ENCODE results near the gene PPP1R27. TPM values are rescaled to one million over a fixed set of nuclear protein-coding genes. Genes with fewer than 3 reads are reported as not detected.
"Not testable (repeated sequence)": the region's sequence is repeated elsewhere in the genome, so short reads cannot be mapped to it uniquely, and the experiment has no call there.

PPP1R27 gene
- polyA plus RNA-seq, 3 donors, result 0.15 to 0.58 TPM; not detected in 1

DNA sequence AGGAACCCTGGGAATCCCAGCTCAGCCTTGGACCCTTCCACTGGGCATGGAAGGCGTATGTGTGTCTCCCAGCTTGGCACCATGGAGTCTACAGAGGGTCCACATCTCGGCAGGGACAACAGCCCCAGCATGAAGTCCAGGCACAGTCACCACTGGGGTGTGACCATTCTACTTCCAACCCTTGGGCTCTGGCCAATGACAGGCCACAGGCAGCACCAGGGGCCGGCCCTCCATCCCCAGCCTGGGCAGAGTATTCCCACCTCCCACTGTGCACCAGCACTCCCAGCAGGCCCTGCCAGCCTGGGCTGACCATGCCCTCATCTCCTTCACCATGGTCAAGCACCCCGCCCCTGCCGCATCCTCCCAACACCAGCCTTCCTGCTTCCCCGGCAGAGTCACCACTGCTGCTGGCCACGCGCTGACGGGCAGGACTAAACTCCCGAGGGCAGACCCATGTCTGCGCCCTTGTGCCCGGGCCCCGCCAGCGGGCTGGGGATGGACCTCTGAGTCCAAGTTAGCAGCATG, 9.5 kb upstream of the PPP1R27 start:
- 80 to 89% (median 88%) methylated on average over 14 of the region's 14 CpGs for WGBS, 3 donors
- H3K27ac ChIP-seq (ENCODE audit: low read depth, low read length), result no peak overlapping the region

GRCh38 chr17:81843713-81844326, 9.0 kb upstream of the PPP1R27 start:
- 82 to 85% (median 85%) methylated on average over 30 of the region's 30 CpGs for WGBS, 3 donors
- no peak overlapping the region for H3K27ac ChIP-seq (ENCODE audit: low read depth, low read length)

DNA sequence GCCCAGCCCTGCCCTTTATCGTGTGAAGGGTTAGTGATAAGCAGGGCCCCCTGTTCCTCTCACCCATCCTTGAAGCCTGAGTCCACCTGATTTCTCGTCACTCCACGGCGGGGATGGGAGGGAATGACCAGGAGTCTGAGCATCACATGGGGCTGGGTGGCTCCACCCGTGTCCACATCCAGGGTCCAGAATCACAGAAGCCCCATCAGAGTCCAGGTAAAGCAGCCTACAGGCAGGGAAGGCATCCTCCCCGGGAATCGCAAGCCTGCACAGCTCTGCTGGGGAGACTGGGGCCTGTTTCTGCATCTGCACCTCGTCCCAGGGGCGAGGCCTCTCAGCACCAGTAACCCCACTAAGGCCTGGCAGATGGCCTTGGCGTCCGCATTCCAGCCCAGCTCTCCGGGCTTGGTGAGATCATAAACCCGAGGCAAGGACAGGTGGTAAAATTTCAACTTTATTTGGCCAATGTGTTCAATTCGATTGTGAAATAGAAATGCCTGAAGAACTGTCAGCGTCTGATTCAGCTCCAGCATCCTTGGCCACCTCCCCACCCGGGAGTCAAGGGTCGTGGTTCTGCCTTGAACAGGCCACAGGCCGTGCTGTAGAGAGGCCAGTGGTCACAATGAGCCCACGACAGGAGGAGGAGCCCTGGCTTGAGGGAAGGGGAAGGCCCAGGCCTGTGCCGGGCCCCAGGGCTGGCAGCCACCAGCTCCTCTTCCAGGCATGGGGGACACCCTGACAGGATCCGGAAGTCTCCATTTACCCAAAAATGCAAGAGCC, 8.1 kb upstream of the PPP1R27 start:
- H3K27ac ChIP-seq (ENCODE audit: low read depth, low read length), result no peak overlapping the region
- 44 to 66% (median 61%) methylated on average over 21 of the region's 21 CpGs for WGBS, 3 donors

GRCh38 chr17:81842378-81842724, 7.5 kb upstream of the PPP1R27 start:
- 82 to 93% (median 89%) methylated on average over 11 of the region's 11 CpGs for WGBS, 3 donors
- no peak overlapping the region for H3K27ac ChIP-seq (ENCODE audit: low read depth, low read length)

- 58 to 79% (median 75%) methylated on average over 14 to 15 of the region's 15 CpGs for WGBS, 3 donors
- H3K27ac ChIP-seq (ENCODE audit: low read depth, low read length), result no peak overlapping the region
Measured at GRCh38 chr17:81841866-81842265, 7.0 kb upstream of the PPP1R27 start.

DNA sequence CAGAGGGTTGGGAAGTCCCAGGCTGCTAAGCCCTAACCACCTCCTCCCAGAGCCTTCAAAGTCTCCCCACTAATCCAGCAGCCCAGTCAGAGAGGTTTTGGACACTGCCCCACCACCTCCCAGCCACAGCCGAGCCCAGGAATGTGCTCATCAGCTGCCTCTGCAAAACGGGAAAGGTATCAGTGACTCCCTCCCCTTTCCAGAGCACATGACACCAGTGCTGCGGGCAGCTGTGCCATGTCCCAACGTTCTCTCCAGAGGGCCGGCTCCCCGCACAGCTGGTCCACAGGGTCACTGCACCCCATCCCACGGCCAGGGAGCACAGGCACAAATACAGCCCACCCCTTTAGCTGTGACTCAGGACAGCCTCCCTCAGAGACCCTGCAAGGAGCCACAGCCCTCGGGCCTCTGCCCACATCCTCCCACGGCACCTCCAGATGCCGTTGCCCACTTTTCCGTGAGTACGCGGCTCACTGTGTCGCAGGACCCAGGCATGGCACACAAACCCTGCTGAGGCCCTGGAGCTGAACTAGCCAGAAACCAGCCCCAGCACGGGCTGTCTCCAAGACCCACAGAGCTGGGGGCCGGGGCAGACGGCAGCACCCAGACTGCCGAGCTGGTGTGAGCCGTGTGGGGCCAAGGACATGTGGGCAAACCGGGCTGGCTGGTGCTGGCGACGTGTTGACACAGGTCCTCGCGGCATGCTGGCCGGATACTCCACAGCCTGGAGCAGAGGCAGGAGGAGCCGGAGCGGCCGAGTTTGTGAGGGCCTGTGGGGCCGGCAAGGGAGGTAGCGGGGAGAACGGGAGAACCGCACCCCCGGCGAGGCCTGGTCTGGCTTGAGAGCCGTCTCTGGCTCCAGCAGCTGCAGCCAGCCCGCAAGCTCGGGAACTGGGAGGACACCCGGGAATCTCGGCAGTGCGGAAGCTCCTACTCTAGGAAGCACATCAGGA, 6.3 kb upstream of the PPP1R27 start:
- H3K27ac ChIP-seq (ENCODE audit: low read depth, low read length), result no peak overlapping the region
- 39 to 64% (median 59%) methylated on average over 35 to 40 of the region's 40 CpGs for WGBS, 3 donors

GRCh38 chr17:81840059-81840458, 5.2 kb upstream of the PPP1R27 start:
- not testable (repeated sequence) for H3K27ac ChIP-seq (ENCODE audit: low read depth, low read length)
- 92 to 94% (median 92%) methylated on average over 5 of the region's 5 CpGs for WGBS, 3 donors

- WGBS, 3 donors, result 78 to 81% (median 81%) methylated on average over 15 of the region's 15 CpGs
- no peak overlapping the region for H3K27ac ChIP-seq (ENCODE audit: low read depth, low read length)
Measured at GRCh38 chr17:81839301-81839700, 4.5 kb upstream of the PPP1R27 start.

- WGBS, 3 donors, result 44 to 50% (median 44%) methylated on average over 17 of the region's 17 CpGs
- H3K27ac ChIP-seq (ENCODE audit: low read depth, low read length), result no peak overlapping the region
Measured at GRCh38 chr17:81838753-81839255, 4.0 kb upstream of the PPP1R27 start.

- WGBS, 3 donors, result 54 to 81% (median 55%) methylated on average over 9 of the region's 9 CpGs
- no peak overlapping the region for H3K27ac ChIP-seq (ENCODE audit: low read depth, low read length)
Measured at GRCh38 chr17:81837641-81838040, 2.8 kb upstream of the PPP1R27 start.

GRCh38 chr17:81833921-81834830, 674 bp downstream of the PPP1R27 start:
- no peak overlapping the region for H3K27ac ChIP-seq (ENCODE audit: low read depth, low read length)
- 85 to 88% (median 86%) methylated on average over 30 to 31 of the region's 31 CpGs for WGBS, 3 donors

GRCh38 chr17:81833160-81833920, 1.5 kb downstream of the PPP1R27 start, which contains the start of gene MCRIP1:
Gene MCRIP1 (minus strand): TSS chr17:81833291. CDS start chr17:81824506, 8,785 bp downstream.
- peak within 1 kb of the TSS; percentile 83 for H3K27ac ChIP-seq (ENCODE audit: low read depth, low read length)
- 2 to 3% (median 2%) methylated on average over 57 to 76 of the region's 76 CpGs for WGBS, 3 donors

DNA sequence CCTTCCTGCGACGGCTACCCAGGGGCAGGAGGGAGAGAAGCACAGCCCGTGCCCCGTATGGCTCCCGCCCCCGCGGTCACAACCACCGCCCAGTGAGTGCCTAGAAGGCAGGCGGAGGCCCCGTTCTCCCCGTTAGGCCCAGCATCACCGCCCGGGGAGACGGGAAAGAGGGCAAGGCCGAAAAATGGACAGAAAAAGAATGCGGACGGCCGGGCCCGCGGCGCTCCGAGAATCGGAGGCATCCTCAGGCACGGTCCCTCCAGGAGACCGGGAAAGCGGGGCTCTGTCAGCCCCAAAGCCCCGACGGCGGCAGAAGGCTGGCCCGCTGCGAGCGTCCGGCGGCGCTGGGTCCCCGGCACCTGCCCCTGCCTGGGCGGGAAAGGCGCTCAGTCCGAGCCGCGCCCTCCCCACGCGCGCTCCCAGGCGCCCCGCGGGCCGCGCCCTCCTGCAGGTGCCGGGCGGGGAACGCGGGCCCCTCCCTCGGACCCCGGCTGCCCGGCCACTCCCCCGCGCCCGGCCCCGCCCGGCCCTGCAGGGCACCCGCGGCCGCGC, 2.2 kb downstream of the PPP1R27 start:
- peak overlapping the region; percentile 51 for H3K27ac ChIP-seq (ENCODE audit: low read depth, low read length)
- WGBS, 3 donors, result 0 to 1% (median 0%) methylated on average over 47 to 63 of the region's 65 CpGs

- WGBS, 3 donors, result 16 to 27% (median 21%) methylated on average over 18 of the region's 18 CpGs
- H3K27ac ChIP-seq (ENCODE audit: low read depth, low read length), result peak overlapping the region; percentile 51
Measured at GRCh38 chr17:81831957-81832607, 2.8 kb downstream of the PPP1R27 start.

DNA sequence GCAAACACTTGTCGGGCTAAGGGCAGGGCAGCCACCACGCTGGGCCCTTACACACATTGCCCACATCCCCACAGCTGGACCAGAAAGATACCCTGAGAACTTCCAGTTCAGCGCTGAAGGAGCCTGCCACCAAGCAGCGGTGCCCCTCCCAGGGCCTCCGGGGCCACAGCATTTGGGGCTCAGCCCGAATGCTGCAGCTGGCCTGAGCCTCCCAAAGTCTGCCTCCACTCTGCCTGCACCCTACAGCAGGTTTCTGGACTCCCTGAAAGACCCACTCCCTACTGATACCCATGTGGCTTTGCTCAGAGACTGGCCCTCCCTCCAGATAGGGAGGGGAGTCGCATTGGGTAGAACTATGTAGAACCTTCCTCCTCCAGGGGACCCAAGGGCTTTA, 3.3 kb downstream of the PPP1R27 start:
- 60 to 93% (median 78%) methylated on average over 7 of the region's 7 CpGs for WGBS, 3 donors
- H3K27ac ChIP-seq (ENCODE audit: low read depth, low read length), result peak overlapping the region; percentile 51

DNA sequence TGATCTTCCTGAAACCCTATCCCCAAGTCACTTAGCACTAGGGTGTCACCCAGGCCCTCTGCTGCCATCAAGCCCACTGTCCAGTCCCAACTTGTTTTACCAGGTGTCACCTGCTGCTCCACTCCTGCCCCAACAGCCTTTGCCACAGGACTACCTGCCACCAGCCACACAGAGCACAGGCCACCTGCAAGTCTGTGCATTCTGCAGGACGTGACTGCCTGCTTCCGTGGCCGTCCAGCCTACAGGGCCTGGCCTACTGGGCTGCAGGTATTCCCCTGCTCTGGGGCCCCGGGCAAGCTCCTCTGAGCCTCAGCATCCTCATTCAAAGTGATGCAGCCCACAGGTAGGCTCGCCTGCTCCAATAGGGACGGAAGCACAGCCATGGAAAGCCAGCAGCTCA, 5.0 kb downstream of the PPP1R27 start:
- H3K27ac ChIP-seq (ENCODE audit: low read depth, low read length), result no peak overlapping the region
- 90 to 93% (median 91%) methylated on average over 6 of the region's 6 CpGs for WGBS, 3 donors

All from adipose tissue (tissue), 3 donors.